Thyroid gland (tissue), 4 donors: ENCODE data around the gene SETD1A.

ENCODE experiments used
- CTCF ChIP-seq, 6 experiments: fragments of 200-600 bp in 3 of 6; fragments of 450-650 bp in 3 of 6; sonication (generic) in 3 of 6; IDR thresholded peaks; one replicate each; pipeline ENCODE4 v1.5.1; 2016 to 2019; ENCODE audit warnings: antibody characterized with exemption in 6 of 6, mild to moderate bottlenecking in 2 of 6, inconsistent platforms in 1 of 6, moderate library complexity in 1 of 6
- POLR2A ChIP-seq, 2 donors: fragments of 450-650 bp; IDR thresholded peaks; one replicate each; pipeline ENCODE4 v1.6.1; 2017; ENCODE audit warnings: antibody characterized with exemption in 2 of 2, mild to moderate bottlenecking in 2 of 2, moderate library complexity in 1 of 2

DNA sequence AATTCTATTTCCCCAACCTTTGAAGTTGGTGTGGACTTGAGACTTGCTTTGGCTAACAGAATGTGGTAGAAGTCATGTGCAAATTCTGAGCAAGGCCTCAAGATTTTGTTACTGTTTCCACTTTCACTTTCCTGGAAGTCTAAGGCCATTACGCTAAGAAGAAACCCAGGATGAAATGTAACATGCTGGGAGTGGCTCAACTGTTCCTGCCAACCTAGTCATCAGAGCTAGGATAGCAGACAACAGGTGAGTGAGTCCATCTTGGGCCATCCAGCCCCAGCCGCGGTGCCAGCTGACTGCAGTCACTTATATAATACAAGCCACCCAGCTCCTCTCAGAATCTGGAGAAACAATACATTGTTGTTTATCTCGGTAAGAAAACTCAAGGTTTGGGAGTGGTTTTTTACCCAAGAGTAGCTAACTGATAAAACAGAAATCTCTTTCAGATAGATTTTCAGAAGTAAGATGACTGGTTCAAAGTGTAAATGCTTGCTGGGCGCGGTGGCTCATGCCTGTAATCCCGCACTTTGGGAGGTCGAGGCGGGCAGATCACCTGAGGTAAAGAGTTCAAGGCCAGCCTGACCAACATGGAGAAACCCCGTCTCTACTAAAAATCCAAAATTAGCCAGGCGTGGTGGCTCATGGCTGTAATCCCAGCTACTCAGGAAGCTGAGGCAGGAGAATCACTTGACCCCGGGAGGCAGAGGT is 65.1 kb downstream of the SETD1A start:
- TF ChIP-seq POLR2A (IDR thresholded peaks at IDR 0.05) (no peak), CTCF (IDR thresholded peaks at IDR 0.05) (no peak)
